ENCODE measurements around the gene TMEM131.

The TMEM131 gene

GRCh38 chr2:98020992-98021713, 25.4 kb upstream of the TMEM131 start:
- DNase-seq: no peak

GRCh38 chr2:98020516-98020915, 24.8 kb upstream of the TMEM131 start:
- DNase-seq: no peak

GRCh38 chr2:98016908-98017670, 21.3 kb upstream of the TMEM131 start:
- no peak for DNase-seq

GRCh38 chr2:98015671-98016070, 19.9 kb upstream of the TMEM131 start:
- no peak for DNase-seq

GRCh38 chr2:98014379-98014778, 18.6 kb upstream of the TMEM131 start:
- no peak for DNase-seq

GRCh38 chr2:98013407-98014042, 17.8 kb upstream of the TMEM131 start:
- peak; percentile 41 for DNase-seq

- no peak for DNase-seq
Measured at GRCh38 chr2:98012561-98012991, 16.8 kb upstream of the TMEM131 start.

- no peak for DNase-seq
Measured at GRCh38 chr2:98009887-98010760, 14.4 kb upstream of the TMEM131 start.

GRCh38 chr2:98008415-98008814, 12.7 kb upstream of the TMEM131 start:
- no peak for DNase-seq

- no peak for DNase-seq
Measured at GRCh38 chr2:98006378-98006777, 10.6 kb upstream of the TMEM131 start.

- no peak for DNase-seq
Measured at GRCh38 chr2:98004613-98005012, 8.9 kb upstream of the TMEM131 start.

- no peak for DNase-seq
Measured at GRCh38 chr2:98004047-98004446, 8.3 kb upstream of the TMEM131 start.

- DNase-seq: no peak
Measured at GRCh38 chr2:97999536-97999935, 3.8 kb upstream of the TMEM131 start.

GRCh38 chr2:97998431-97999005, 2.8 kb upstream of the TMEM131 start:
- no peak for DNase-seq

GRCh38 chr2:97997784-97998392, 2.1 kb upstream of the TMEM131 start:
- DNase-seq: no peak

- no peak for DNase-seq
Measured at GRCh38 chr2:97996679-97997078, 931 bp upstream of the TMEM131 start.

GRCh38 chr2:97995026-97995733, 568 bp downstream of the TMEM131 start:
- DNase-seq: peak; percentile 46

GRCh38 chr2:97994476-97994875, 1.3 kb downstream of the TMEM131 start:
- no peak for DNase-seq

GRCh38 chr2:97993926-97994325, 1.8 kb downstream of the TMEM131 start:
- no peak for DNase-seq

- DNase-seq: peak; percentile 28
Measured at GRCh38 chr2:97992836-97993825, 2.6 kb downstream of the TMEM131 start.
